Fibroblast of villous mesenchyme (primary cell): ENCODE data around the gene C1QTNF6. TPM values are rescaled to one million over a fixed set of nuclear protein-coding genes. Genes with fewer than 3 reads are reported as not detected.

Experiments used
- DNase-seq: peaks from one replicate; pipeline ENCODE4 v3.0.0-alpha.2; 2010; ENCODE audit warnings: low read depth
- H3K4me3 ChIP-seq: 2 replicates; pipeline ENCODE4 v1.5.1; 2011; ENCODE audit warnings: low read depth, mild to moderate bottlenecking, low read length
- CTCF ChIP-seq: IDR thresholded peaks from 2 replicates; pipeline ENCODE4 v1.5.1; 2012; ENCODE audit warnings: low read depth, mild to moderate bottlenecking, low read length; ENCODE audit not compliant: insufficient read depth
- total RNA-seq: library from RNA; depleted of rRNA; stranded (reverse); fragments of >200 nt; gene quantifications from 2 replicates; pipeline ENCODE4 v1.2.3, GENCODE V29; 2012

The C1QTNF6 gene
- total RNA-seq, 1 donor = 9.5 TPM

- no peak for DNase-seq
- no peak for TF ChIP-seq CTCF
- H3K4me3 ChIP-seq = no peak overlapping the region
Measured at GRCh38 chr22:37163575-37164504, 24.2 kb downstream of the C1QTNF6 start.

GRCh38 chr22:37163096-37163489 lies 25.0 kb downstream of the C1QTNF6 start:
- no peak for TF ChIP-seq CTCF
- DNase-seq = no peak
- no peak overlapping the region for H3K4me3 ChIP-seq

GRCh38 chr22:37162221-37163095 lies 25.6 kb downstream of the C1QTNF6 start:
- DNase-seq = no peak
- peak; percentile 12 for TF ChIP-seq CTCF

GRCh38 chr22:37161443-37161842 lies 26.6 kb downstream of the C1QTNF6 start:
- no peak for TF ChIP-seq CTCF
- H3K4me3 ChIP-seq = no peak overlapping the region
- no peak for DNase-seq

More at GRCh38 chr22:37162221-37163095, 25.6 kb downstream of the C1QTNF6 start:
- no peak overlapping the region for H3K4me3 ChIP-seq

- no peak for DNase-seq
- no peak overlapping the region for H3K4me3 ChIP-seq
- TF ChIP-seq CTCF = no peak
Measured at GRCh38 chr22:37160027-37160426, 28.0 kb downstream of the C1QTNF6 start.

- H3K4me3 ChIP-seq = no peak overlapping the region
- no peak for TF ChIP-seq CTCF
- DNase-seq = no peak
Measured at GRCh38 chr22:37158963-37159290, 29.1 kb downstream of the C1QTNF6 start.
